Stimulated activated memory B cell treated with anti-CD40 and anti-IgM and Interleukin-4, amounts not matched to agents 10 μg/mL and 1 μg/mL and 100 μg/mL, for 72 hours (primary cell): ENCODE results near the gene ANKRD26.

Experiments
- ATAC-seq: fragments of 150-1000 bp; cut with Tn5 transposase; 2 replicates; pipeline ENCODE4 v1.10.0; 2021
- H3K27ac Mint-ChIP-seq: one replicate; pipeline ENCODE4 v1.8.0; 2022; ENCODE audit warnings: mild to moderate bottlenecking, mixed read lengths
- H3K27me3 Mint-ChIP-seq: one replicate; pipeline ENCODE4 v1.8.0; 2022; ENCODE audit warnings: mixed read lengths
- H3K36me3 Mint-ChIP-seq: one replicate; pipeline ENCODE4 v1.8.0; 2022; ENCODE audit warnings: mixed read lengths
- H3K4me1 Mint-ChIP-seq: one replicate; pipeline ENCODE4 v1.8.0; 2022; ENCODE audit warnings: mixed read lengths
- H3K4me3 Mint-ChIP-seq: one replicate; pipeline ENCODE4 v1.8.0; 2022; ENCODE audit warnings: mild to moderate bottlenecking, moderate library complexity, mixed read lengths
- H3K9me3 Mint-ChIP-seq: one replicate; pipeline ENCODE4 v1.8.0; 2022; ENCODE audit warnings: mixed read lengths

ANKRD26 gene

DNA sequence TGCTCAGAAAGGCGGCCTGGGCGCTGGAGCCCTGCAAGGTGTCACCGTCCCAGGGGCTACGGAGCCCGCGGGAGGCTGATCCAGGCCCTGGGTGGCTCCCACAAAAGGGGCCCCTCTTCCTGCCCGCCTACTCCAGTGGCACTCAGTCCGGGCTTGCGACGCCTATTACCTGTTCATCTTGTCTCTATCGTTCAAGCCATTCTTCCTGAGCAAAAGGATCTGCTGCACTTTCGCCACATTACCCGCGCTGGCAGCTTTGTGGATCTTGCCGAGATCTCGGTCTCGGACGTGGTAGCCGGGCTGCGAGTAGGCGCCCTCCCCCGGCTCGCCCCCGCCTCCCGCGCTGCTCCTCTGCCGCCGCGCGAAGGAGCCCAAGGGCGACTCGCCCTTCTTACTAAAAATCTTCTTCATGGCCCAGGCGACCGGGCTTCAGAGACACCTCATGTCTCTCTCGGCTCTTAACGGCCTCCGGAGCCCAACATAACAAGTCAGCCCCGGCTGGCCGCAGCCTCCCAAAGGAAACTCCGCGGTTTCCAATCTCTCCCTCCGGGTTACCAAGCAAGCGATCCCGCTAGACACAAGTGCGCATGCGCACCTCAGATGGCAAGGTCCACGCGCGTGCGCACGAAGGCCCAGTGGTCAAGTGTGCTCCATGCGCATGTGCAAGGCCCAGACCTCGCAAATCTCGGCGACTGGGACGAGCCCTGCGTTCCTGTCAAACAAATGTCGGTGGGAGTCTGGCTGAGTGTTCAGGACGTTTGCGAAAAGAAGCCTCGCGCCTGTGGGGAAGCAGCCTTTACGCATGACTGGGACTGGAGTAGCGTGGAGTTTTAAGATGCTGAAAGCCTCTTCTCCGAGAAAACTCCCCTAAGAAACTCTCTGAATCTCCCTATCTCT lies at the start of gene ANKRD26:
Gene ANKRD26, minus strand, starts transcription at position 579 of the 897 bp plus-strand sequence. Its CDS starts 168 bp downstream, at position 411.
- Mint-ChIP-seq H3K4me1 (peaks cover 42% of the 10 kb centered on the region), H3K36me3 (no peaks in the 10 kb centered on the region), H3K27me3 (no peaks in the 10 kb centered on the region), H3K4me3 (peak within 1 kb of the TSS; percentile 90), H3K27ac (peak within 1 kb of the TSS; percentile 89), H3K9me3 (no peaks in the 10 kb centered on the region)
- ATAC-seq = peak; percentile 91

- H3K36me3 Mint-ChIP-seq = peaks cover 45% of the 10 kb centered on the region
- no peak overlapping the region for H3K27ac Mint-ChIP-seq
- no peak for ATAC-seq
Observed at GRCh38 chr10:27147701-27148100, 47.4 kb upstream of the ANKRD26 start.

DNA sequence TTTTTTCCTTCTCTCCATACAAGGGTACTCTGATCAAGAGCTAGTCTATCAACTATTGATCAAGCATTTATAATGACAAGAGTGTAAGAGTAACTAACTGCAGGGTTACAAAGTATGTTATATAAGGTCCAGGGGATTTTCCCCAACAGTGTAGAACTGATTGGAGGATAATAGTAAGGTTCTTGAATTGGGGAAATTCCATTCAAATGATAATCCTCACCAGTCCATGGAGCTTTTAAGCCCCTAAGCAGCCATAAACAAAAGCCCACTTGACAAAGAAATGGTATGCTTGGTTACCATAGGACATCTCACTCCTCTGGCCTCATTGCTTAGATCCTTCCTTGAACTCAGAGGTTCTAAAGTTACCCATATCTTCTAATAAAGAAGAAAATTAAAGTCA lies 45.6 kb upstream of the ANKRD26 start:
- H3K27ac Mint-ChIP-seq = no peak overlapping the region
- no peak overlapping the region for H3K4me3 Mint-ChIP-seq
- H3K27me3 Mint-ChIP-seq = no peaks in the 10 kb centered on the region
- H3K36me3 Mint-ChIP-seq = peaks cover 47% of the 10 kb centered on the region
- H3K4me1 Mint-ChIP-seq = peaks cover 9% of the 10 kb centered on the region
- H3K9me3 Mint-ChIP-seq = no peaks in the 10 kb centered on the region
- no peak for ATAC-seq

More at GRCh38 chr10:27147701-27148100, 47.4 kb upstream of the ANKRD26 start:
- H3K4me3 Mint-ChIP-seq = no peak overlapping the region
- no peaks in the 10 kb centered on the region for H3K9me3 Mint-ChIP-seq
- no peaks in the 10 kb centered on the region for H3K27me3 Mint-ChIP-seq
- peaks cover 21% of the 10 kb centered on the region for H3K4me1 Mint-ChIP-seq

- H3K27ac Mint-ChIP-seq = no peak overlapping the region
- H3K4me1 Mint-ChIP-seq = no peaks in the 10 kb centered on the region
- no peak overlapping the region for H3K4me3 Mint-ChIP-seq
- H3K9me3 Mint-ChIP-seq = no peaks in the 10 kb centered on the region
- peaks cover 56% of the 10 kb centered on the region for H3K36me3 Mint-ChIP-seq
- no peak for ATAC-seq
- H3K27me3 Mint-ChIP-seq = no peaks in the 10 kb centered on the region
Observed at GRCh38 chr10:27143686-27144085, 43.4 kb upstream of the ANKRD26 start.

GRCh38 chr10:27138277-27138676 lies 38.0 kb upstream of the ANKRD26 start:
- ATAC-seq = no peak
- peaks cover 6% of the 10 kb centered on the region for H3K4me1 Mint-ChIP-seq
- no peak overlapping the region for H3K4me3 Mint-ChIP-seq
- no peaks in the 10 kb centered on the region for H3K27me3 Mint-ChIP-seq
- H3K9me3 Mint-ChIP-seq = no peaks in the 10 kb centered on the region
- no peak overlapping the region for H3K27ac Mint-ChIP-seq
- H3K36me3 Mint-ChIP-seq = peaks cover 40% of the 10 kb centered on the region

DNA sequence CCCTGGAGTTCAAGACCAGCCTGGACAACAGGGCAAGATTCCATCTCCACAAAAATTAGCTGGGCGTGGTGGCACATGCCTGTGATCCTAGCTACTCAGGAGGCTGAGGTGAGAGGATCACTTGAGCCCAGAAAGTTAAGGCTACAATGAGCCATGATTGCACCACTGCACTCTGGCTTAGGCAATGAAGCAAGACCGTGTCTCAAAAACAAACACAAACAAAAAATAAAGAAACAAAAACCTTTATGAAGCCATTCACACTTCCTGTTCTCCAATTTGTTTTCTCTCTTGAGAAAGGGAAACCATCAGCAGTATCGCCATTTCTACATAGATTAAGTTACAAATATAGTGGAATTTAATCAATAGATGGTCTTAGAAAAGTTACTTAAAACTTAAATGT lies 34.1 kb upstream of the ANKRD26 start:
- Mint-ChIP-seq H3K27ac (no peak overlapping the region), H3K4me1 (peaks cover 6% of the 10 kb centered on the region), H3K4me3 (no peak overlapping the region), H3K27me3 (no peaks in the 10 kb centered on the region), H3K9me3 (no peaks in the 10 kb centered on the region), H3K36me3 (peaks cover 46% of the 10 kb centered on the region)
- no peak for ATAC-seq

GRCh38 chr10:27108165-27108564 lies 7.9 kb upstream of the ANKRD26 start:
- Mint-ChIP-seq H3K9me3 (peaks cover 5% of the 10 kb centered on the region), H3K4me1 (no peaks in the 10 kb centered on the region), H3K27ac (no peak overlapping the region), H3K36me3 (peaks cover 47% of the 10 kb centered on the region), H3K4me3 (no peak overlapping the region), H3K27me3 (no peaks in the 10 kb centered on the region)
- ATAC-seq = no peak

- Mint-ChIP-seq H3K27me3 (no peaks in the 10 kb centered on the region), H3K4me1 (peaks cover 17% of the 10 kb centered on the region), H3K36me3 (peaks cover 22% of the 10 kb centered on the region), H3K9me3 (peaks cover 5% of the 10 kb centered on the region), H3K4me3 (no peak overlapping the region), H3K27ac (no peak overlapping the region)
- ATAC-seq = no peak
Observed at GRCh38 chr10:27104919-27105318, 4.6 kb upstream of the ANKRD26 start.

DNA sequence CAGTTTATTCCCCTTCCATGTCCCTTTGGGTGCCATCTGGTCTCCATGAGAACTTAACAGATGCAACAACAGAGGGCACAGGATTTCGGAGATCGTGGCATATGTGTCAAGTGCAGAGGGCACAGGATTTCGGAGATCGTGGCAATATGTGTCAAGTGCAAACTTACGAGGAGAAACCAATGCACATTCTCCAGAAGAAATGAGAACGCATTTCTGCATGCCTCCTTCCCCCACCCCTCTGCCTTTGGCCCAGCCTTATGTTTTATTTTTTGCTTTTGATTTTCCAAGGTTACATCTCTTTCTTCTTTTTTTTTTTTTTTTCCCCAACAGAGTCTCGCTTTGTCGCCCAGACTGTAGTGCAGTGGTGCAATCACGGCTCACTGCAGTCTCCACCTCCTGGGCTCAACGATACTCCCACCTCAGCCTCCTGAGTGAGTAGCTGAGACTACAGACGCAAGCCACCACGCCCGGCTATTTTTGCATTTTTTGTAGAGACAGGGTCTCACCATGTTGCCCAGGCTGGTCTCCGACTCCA lies 586 bp upstream of the ANKRD26 start:
- peak overlapping the region; percentile 90 for H3K4me3 Mint-ChIP-seq
- peak; percentile 4 for ATAC-seq
- no peaks in the 10 kb centered on the region for H3K27me3 Mint-ChIP-seq
- peaks cover 40% of the 10 kb centered on the region for H3K4me1 Mint-ChIP-seq
- H3K27ac Mint-ChIP-seq = peak overlapping the region; percentile 89
- no peaks in the 10 kb centered on the region for H3K36me3 Mint-ChIP-seq
- H3K9me3 Mint-ChIP-seq = no peaks in the 10 kb centered on the region

- H3K27me3 Mint-ChIP-seq = no peaks in the 10 kb centered on the region
- H3K36me3 Mint-ChIP-seq = no peaks in the 10 kb centered on the region
- ATAC-seq = no peak
- peak overlapping the region; percentile 89 for H3K27ac Mint-ChIP-seq
- peaks cover 42% of the 10 kb centered on the region for H3K4me1 Mint-ChIP-seq
- H3K4me3 Mint-ChIP-seq = peak overlapping the region; percentile 90
- no peaks in the 10 kb centered on the region for H3K9me3 Mint-ChIP-seq
Observed at GRCh38 chr10:27099448-27099847, 846 bp downstream of the ANKRD26 start.

DNA sequence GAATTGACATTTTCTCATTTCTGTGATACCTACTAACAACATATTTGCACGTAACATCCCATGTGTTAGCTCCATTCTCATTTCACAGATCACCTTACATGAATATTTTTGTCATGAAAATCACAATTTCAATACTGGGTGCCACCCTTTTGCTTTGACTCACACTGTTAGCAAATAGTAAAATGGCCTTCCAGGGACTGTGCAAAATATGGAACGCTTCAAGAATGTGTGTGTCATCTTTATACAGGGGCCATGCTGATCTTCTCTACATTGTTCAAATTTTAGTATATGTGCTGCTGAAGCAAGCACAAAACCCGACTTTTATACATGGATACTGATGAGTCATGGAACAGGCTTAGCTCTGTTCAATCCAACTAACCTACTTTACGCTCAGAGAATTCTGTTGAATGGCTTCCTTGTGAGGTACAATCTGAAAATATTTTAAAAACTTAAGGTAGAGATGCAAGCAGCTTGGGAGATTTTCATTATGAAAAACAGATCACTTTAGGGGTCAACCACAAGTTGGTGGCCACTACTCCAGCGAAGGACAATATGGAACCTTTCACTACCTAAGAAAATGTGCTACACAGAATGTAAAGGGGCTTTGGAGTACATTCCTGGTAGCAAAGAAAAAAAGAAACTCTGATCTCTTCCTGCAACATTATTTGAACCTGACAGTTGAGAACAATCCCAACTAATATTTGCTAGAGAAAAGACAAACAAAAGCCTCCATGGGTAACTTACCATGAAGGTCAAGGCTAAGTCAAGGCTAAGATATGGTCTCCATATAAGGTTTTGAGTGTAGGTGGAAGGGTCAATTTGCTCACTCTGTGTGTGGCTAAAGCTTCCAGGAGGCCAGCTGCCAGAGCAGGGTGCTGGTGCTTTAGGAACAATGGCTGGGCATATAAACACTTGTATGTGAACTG lies 11.9 kb downstream of the ANKRD26 start:
- ATAC-seq = no peak
- Mint-ChIP-seq H3K36me3 (peaks cover 29% of the 10 kb centered on the region), H3K4me3 (no peak overlapping the region), H3K27me3 (no peaks in the 10 kb centered on the region), H3K27ac (no peak overlapping the region), H3K4me1 (no peaks in the 10 kb centered on the region), H3K9me3 (no peaks in the 10 kb centered on the region)

DNA sequence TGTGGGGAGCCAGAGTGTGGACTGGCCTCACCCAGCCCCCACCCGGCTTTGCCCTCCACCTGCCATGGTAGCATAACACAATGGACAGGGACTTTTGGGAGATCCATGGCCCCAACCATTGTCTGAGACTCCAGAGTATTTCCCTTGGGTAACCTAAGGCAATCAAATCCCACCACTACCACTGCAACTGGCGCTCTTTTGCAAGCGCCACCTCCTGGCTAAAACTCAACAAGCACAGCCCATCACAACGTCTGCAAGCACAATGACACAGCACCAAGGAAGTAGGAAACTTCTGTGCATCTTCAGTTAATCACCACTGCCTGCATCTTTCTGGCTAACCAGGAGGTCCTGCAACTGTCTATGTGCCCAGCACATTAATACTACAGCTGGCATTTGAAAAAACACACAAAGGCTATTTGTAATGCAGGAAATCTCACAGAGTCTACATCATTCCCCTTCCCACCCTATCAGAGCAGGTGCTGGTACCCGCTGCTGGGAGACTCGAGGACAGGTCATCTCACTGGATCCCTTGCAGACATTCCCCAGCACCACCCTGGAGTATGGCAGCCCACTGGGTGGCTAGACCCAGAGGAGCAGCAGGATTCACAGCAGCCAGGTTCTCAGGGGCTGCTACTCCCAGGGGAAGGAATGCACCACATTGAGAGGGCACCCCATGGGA lies 27.7 kb downstream of the ANKRD26 start:
- Mint-ChIP-seq H3K36me3 (peaks cover 73% of the 10 kb centered on the region), H3K27ac (no peak overlapping the region), H3K4me1 (peaks cover 10% of the 10 kb centered on the region), H3K27me3 (no peaks in the 10 kb centered on the region), H3K9me3 (peaks cover 10% of the 10 kb centered on the region), H3K4me3 (no peak overlapping the region)
- no peak for ATAC-seq

- Mint-ChIP-seq H3K27me3 (no peaks in the 10 kb centered on the region), H3K4me3 (no peak overlapping the region), H3K27ac (peak overlapping the region; percentile 60), H3K36me3 (peaks cover 58% of the 10 kb centered on the region), H3K4me1 (peaks cover 10% of the 10 kb centered on the region), H3K9me3 (peaks cover 8% of the 10 kb centered on the region)
- peak; percentile 50 for ATAC-seq
Observed at GRCh38 chr10:27068217-27068891, 31.9 kb downstream of the ANKRD26 start.

- H3K4me1 Mint-ChIP-seq = peaks cover 10% of the 10 kb centered on the region
- peaks cover 8% of the 10 kb centered on the region for H3K9me3 Mint-ChIP-seq
- no peak for ATAC-seq
- H3K27me3 Mint-ChIP-seq = no peaks in the 10 kb centered on the region
- H3K4me3 Mint-ChIP-seq = no peak overlapping the region
- peaks cover 63% of the 10 kb centered on the region for H3K36me3 Mint-ChIP-seq
- no peak overlapping the region for H3K27ac Mint-ChIP-seq
Observed at GRCh38 chr10:27065084-27065483, 35.2 kb downstream of the ANKRD26 start.
